AG04449 (cell line): ENCODE results near the gene DDIAS.

Experiments used
- CTCF ChIA-PET: fragments of 350-600 bp; formaldehyde crosslinking; extraction: SDS; loops from one replicate; lab custom pipeline; 2021; ENCODE audit warnings: antibody characterized with exemption; lab: Yijun Ruan, JAX
- POLR2A ChIA-PET: fragments of 400-600, 350-600 bp; formaldehyde crosslinking; extraction: SDS; loops from one replicate; lab custom pipeline; 2020; ENCODE audit warnings: antibody characterized with exemption, inconsistent platforms; lab: Yijun Ruan, JAX
- DNase-seq: peaks from one replicate; pipeline ENCODE4 v3.0.0-alpha.2; 2010; ENCODE audit warnings: low read depth, low spot score
- H3K4me3 ChIP-seq: 2 replicates; pipeline ENCODE4 v1.5.1; 2011; ENCODE audit warnings: low read depth, mild to moderate bottlenecking, control low read depth, low read length
- CTCF ChIP-seq: IDR thresholded peaks from one replicate; pipeline ENCODE4 v1.5.1; 2011; ENCODE audit warnings: mild to moderate bottlenecking, moderate library complexity, low read length, control low read depth, inconsistent platforms; ENCODE audit not compliant: insufficient read depth; ENCODE audit errors: missing control alignments

The DDIAS gene

DNA sequence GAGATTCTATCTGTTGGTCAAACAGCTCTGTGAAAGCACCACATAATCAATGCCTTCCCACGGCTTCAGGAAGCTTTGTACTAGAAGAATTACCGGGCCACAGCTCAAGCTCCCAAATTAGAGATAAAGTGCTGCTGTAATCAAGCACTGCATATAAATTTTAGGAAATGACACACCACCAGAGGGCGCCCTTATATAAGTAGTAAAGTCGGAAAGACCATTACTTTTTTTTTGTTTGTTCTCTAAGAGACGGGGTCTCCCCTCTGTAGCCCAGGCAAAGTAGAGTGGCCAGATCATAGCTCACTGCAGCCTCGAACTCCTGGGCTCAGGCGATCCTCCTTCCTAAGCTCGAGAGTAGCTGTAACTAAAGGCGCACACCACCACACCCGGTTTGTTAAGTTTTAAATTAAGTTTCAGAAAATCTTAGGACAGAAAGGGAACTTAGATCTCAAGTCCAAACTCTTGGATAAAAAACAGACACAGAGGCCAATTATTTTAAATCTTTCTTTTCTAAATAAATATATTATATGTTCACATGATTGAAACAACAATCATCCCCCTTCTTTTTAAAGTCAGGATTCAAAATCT, 33.9 kb upstream of the DDIAS start:
- H3K4me3 ChIP-seq: peak overlapping the region; percentile 24
- ChIA-PET POLR2A (no interaction called here), CTCF (interaction anchor here (0.5 to 8.0 kb wide), 57 partner anchors 9 to 952 kb away, joined by 3 to 134 read pairs (median 5); partner anchors contain the start of genes DDIAS and PRCP)
- no peak for DNase-seq
- peak; percentile 52 for TF ChIP-seq CTCF

- ChIA-PET CTCF (interaction anchor here (1.1 to 8.0 kb wide), 8 partner anchors 11 to 413 kb away, joined by 3 to 134 read pairs (median 48); partner anchors contain the start of genes DDIAS and PRCP), POLR2A (no interaction called here)
- TF ChIP-seq CTCF: no peak
- no peak overlapping the region for H3K4me3 ChIP-seq
- DNase-seq: no peak
These were observed 31.9 kb upstream of the DDIAS start for GRCh38 chr11:82869657-82870056.

DNA sequence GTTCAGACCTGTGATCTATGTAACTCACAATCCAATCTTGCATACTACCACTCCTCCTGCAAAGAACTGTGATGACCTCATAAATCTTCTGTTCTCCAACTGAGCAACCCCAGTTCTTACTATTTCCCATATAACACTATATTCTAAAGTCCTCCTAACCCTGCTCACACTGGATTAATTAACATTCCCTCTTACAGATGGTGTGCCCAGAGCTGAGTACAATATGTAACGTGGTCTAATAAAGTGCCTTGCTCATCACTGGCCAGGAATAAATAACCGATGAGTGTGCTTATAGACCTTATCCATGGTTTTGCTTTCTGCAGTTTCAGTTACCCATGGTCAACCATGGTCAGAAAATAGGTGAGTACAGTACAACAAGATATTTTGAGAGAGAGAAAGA, 29.9 kb upstream of the DDIAS start:
- H3K4me3 ChIP-seq: no peak overlapping the region
- CTCF ChIA-PET: interaction anchor here (7.9 to 8.0 kb wide), 2 partner anchors 11 to 151 kb away, joined by 131 to 134 read pairs; no protein-coding TSS in a partner anchor
- POLR2A ChIA-PET: no interaction called here
- no peak for TF ChIP-seq CTCF
- no peak for DNase-seq

DNA sequence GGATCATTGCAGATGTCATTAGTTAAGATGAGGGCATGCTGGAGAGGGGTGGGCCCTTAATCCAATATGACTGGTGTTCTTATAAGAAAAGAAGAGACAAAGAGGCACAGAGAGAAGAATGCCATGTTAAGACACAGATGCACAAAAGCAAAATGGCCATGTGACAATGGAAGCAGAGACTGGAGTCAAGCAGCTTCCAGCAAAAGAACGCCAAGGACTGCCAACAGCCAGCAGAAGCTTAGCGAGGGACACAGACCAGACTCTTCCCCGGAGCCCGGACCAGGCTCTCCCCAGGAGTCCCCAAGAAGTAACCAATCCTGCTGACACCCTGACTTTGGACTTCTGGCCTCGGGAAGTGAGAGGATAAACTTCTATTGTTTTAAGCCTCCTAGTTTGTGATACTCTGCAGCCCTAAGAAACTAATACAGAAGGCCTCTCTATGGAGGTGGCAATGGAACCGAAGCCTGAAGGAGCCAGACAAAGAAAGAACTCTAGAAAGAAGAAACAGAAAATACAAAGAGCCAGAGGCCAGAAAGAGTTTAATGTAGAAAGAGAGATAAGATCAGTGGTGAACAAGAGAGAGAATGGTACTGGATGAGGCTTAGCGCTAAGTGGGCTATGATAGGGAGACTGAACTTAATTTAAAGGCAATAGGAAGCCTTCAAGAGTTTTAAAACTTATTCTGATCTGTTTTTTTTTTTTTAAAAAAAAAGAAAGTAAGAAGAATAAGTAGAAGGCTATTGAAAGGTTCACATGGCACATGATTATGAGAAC, 29.0 kb upstream of the DDIAS start:
- POLR2A ChIA-PET: no interaction called here
- no peak for DNase-seq
- CTCF ChIA-PET: interaction anchor here (1.2 to 8.0 kb wide), 2 partner anchors 10 to 363 kb away, joined by 5 to 131 read pairs; no protein-coding TSS in a partner anchor
- no peak overlapping the region for H3K4me3 ChIP-seq
- no peak for TF ChIP-seq CTCF

DNA sequence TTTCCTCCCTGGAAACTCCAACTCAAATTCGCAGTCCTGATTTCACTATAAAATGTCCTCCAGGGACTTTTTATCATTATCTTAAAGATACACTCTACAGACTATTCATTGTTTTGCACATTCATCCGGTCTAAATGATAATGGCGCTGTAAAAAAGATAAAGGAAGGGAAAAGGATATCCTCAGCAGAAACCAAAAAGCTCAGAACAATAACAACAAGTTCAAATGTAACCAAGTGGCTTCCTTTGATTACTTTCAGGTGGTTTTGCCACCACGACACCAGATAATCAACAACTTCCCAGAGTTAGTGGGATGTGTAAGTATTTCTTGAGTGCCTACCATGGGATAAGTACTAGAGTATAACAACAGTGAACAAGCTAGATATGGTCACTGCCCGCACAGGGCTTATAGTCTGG, 27.6 kb upstream of the DDIAS start:
- ChIA-PET POLR2A (no interaction called here), CTCF (no interaction called here)
- DNase-seq: no peak
- no peak for TF ChIP-seq CTCF
- H3K4me3 ChIP-seq: no peak overlapping the region
